Astrocyte of the cerebellum (primary cell): ENCODE measurements around the gene CXCR2.

Source experiments
- DNase-seq: peaks from one replicate; pipeline ENCODE4 v3.0.0-alpha.2; 2011; ENCODE audit warnings: low read depth
- H3K4me3 ChIP-seq: 2 replicates; pipeline ENCODE4 v1.5.1; 2011; ENCODE audit warnings: mild to moderate bottlenecking, low read depth, low read length, moderate library complexity
- CTCF ChIP-seq: IDR thresholded peaks from 2 replicates; pipeline ENCODE4 v1.5.1; 2012; ENCODE audit warnings: low read length, low read depth, moderate library complexity, mild to moderate bottlenecking; ENCODE audit errors: missing control alignments
- in situ Hi-C: cut with HindIII; loops from 2 replicates; pipeline ENCODE4 v1.10.0; 2017; ENCODE audit warnings: low sequenced_read_pairs

Gene CXCR2

GRCh38 chr2:218125626-218126080 is at the start of gene CXCR2:
CXCR2 (plus strand) TSS chr2:218126028; CDS start chr2:218134802, 8,774 bp downstream.
- H3K4me3 ChIP-seq: no peak within 1 kb of the TSS
- DNase-seq: no peak
- in situ Hi-C loops: no loop called here
- TF ChIP-seq CTCF: no peak

- in situ Hi-C loops: no loop called here
- TF ChIP-seq CTCF: no peak
- no peak for DNase-seq
- no peak overlapping the region for H3K4me3 ChIP-seq
These were observed 48.2 kb upstream of the CXCR2 start for GRCh38 chr2:218077464-218078216.

- no peak for DNase-seq
- TF ChIP-seq CTCF: no peak
- no peak overlapping the region for H3K4me3 ChIP-seq
- in situ Hi-C loops: no loop called here
These were observed 45.6 kb upstream of the CXCR2 start for GRCh38 chr2:218079943-218080913.

GRCh38 chr2:218081063-218081462 is 44.8 kb upstream of the CXCR2 start:
- no peak for TF ChIP-seq CTCF
- in situ Hi-C loops: no loop called here
- DNase-seq: no peak
- no peak overlapping the region for H3K4me3 ChIP-seq

- DNase-seq: peak; percentile 11
- no peak for TF ChIP-seq CTCF
- in situ Hi-C loops: no loop called here
- H3K4me3 ChIP-seq: no peak overlapping the region
These were observed 44.1 kb upstream of the CXCR2 start for GRCh38 chr2:218081695-218082094.

GRCh38 chr2:218082586-218083351 is 43.1 kb upstream of the CXCR2 start:
- in situ Hi-C loops: no loop called here
- DNase-seq: no peak
- H3K4me3 ChIP-seq: no peak overlapping the region
- no peak for TF ChIP-seq CTCF
